ENCODE results near the gene EFCC1. TPM values are rescaled to one million over a fixed set of nuclear protein-coding genes. Genes with fewer than 3 reads are reported as not detected.

EFCC1 gene
- total RNA-seq, 1 donor from 2014 or later: 15.9 TPM

- H3K9me3 Mint-ChIP-seq (ENCODE audit: unreplicated experiment): no peaks in the 10 kb centered on the region
- H3K4me1 Mint-ChIP-seq (ENCODE audit: unreplicated experiment): peaks cover 17% of the 10 kb centered on the region
- no peak for DNase-seq (ENCODE audit: low spot score)
- no peak overlapping the region for H3K27ac Mint-ChIP-seq (ENCODE audit: unreplicated experiment)
- H3K27me3 Mint-ChIP-seq (ENCODE audit: unreplicated experiment): peaks cover 2% of the 10 kb centered on the region
- peaks cover 24% of the 10 kb centered on the region for H3K36me3 Mint-ChIP-seq (ENCODE audit: low read depth, unreplicated experiment)
- TF ChIP-seq CTCF (IDR thresholded peaks at IDR 0.05; ENCODE audit: unreplicated experiment): no peak
- no peak overlapping the region for H3K4me3 Mint-ChIP-seq (ENCODE audit: unreplicated experiment)
Measured at GRCh38 chr3:129033633-129034321, 32.7 kb downstream of the EFCC1 start.

GRCh38 chr3:129034642-129035041, 33.5 kb downstream of the EFCC1 start:
- TF ChIP-seq CTCF (IDR thresholded peaks at IDR 0.05; ENCODE audit: unreplicated experiment): no peak
- DNase-seq (ENCODE audit: low spot score): no peak
- H3K4me3 Mint-ChIP-seq (ENCODE audit: unreplicated experiment): no peak overlapping the region
- H3K9me3 Mint-ChIP-seq (ENCODE audit: unreplicated experiment): no peaks in the 10 kb centered on the region
- H3K27ac Mint-ChIP-seq (ENCODE audit: unreplicated experiment): no peak overlapping the region
- peaks cover 20% of the 10 kb centered on the region for H3K36me3 Mint-ChIP-seq (ENCODE audit: low read depth, unreplicated experiment)
- H3K4me1 Mint-ChIP-seq (ENCODE audit: unreplicated experiment): peaks cover 17% of the 10 kb centered on the region
- peaks cover 2% of the 10 kb centered on the region for H3K27me3 Mint-ChIP-seq (ENCODE audit: unreplicated experiment)

GRCh38 chr3:129035360-129036221, 34.5 kb downstream of the EFCC1 start:
- H3K36me3 Mint-ChIP-seq (ENCODE audit: low read depth, unreplicated experiment): peaks cover 21% of the 10 kb centered on the region
- H3K4me1 Mint-ChIP-seq (ENCODE audit: unreplicated experiment): peaks cover 21% of the 10 kb centered on the region
- peaks cover 2% of the 10 kb centered on the region for H3K27me3 Mint-ChIP-seq (ENCODE audit: unreplicated experiment)
- no peak for DNase-seq (ENCODE audit: low spot score)
- H3K27ac Mint-ChIP-seq (ENCODE audit: unreplicated experiment): no peak overlapping the region
- H3K9me3 Mint-ChIP-seq (ENCODE audit: unreplicated experiment): no peaks in the 10 kb centered on the region
- no peak overlapping the region for H3K4me3 Mint-ChIP-seq (ENCODE audit: unreplicated experiment)
- no peak for TF ChIP-seq CTCF (IDR thresholded peaks at IDR 0.05; ENCODE audit: unreplicated experiment)

GRCh38 chr3:129036222-129037092, 35.4 kb downstream of the EFCC1 start:
- H3K4me1 Mint-ChIP-seq (ENCODE audit: unreplicated experiment): peaks cover 21% of the 10 kb centered on the region
- H3K36me3 Mint-ChIP-seq (ENCODE audit: low read depth, unreplicated experiment): peaks cover 19% of the 10 kb centered on the region
- no peak for TF ChIP-seq CTCF (IDR thresholded peaks at IDR 0.05; ENCODE audit: unreplicated experiment)
- peaks cover 2% of the 10 kb centered on the region for H3K27me3 Mint-ChIP-seq (ENCODE audit: unreplicated experiment)
- no peak for DNase-seq (ENCODE audit: low spot score)
- H3K4me3 Mint-ChIP-seq (ENCODE audit: unreplicated experiment): no peak overlapping the region
- no peaks in the 10 kb centered on the region for H3K9me3 Mint-ChIP-seq (ENCODE audit: unreplicated experiment)
- no peak overlapping the region for H3K27ac Mint-ChIP-seq (ENCODE audit: unreplicated experiment)
